GM12892 (cell line): Measurements from ENCODE around the gene NRXN3.

Source experiments
- DNase-seq: peaks from one replicate; pipeline ENCODE4 v3.0.0; 2011; ENCODE audit not compliant: insufficient read length
- FAIRE-seq: peaks from 2 replicates; lab custom pipeline; 2011; peaks lifted over from hg19 to GRCh38; lab: Jason Lieb, UNC
- POLR2A ChIP-seq: IDR thresholded peaks from 2 replicates; pipeline ENCODE4 v1.6.1; 2011; ENCODE audit warnings: low read depth, low read length, control low read depth
- POLR2AphosphoS5 ChIP-seq: IDR thresholded peaks from 2 replicates; pipeline ENCODE4 v1.6.1; 2011; ENCODE audit warnings: low read depth, low read length, control low read depth
- TAF1 ChIP-seq: IDR thresholded peaks from 2 replicates; pipeline ENCODE4 v1.6.1; 2011; ENCODE audit warnings: low read depth, mild to moderate bottlenecking, control low read depth, low read length, borderline replicate concordance

NRXN3 gene

GRCh38 chr14:79862045-79862444 is 1691.9 kb downstream of the NRXN3 start:
- FAIRE-seq (no peak), DNase-seq (no peak)
- TF ChIP-seq POLR2A (no peak), POLR2AphosphoS5 (no peak), TAF1 (no peak)

- TF ChIP-seq POLR2AphosphoS5 (no peak), TAF1 (no peak), POLR2A (no peak)
- no peak for DNase-seq
Observed at GRCh38 chr14:79871136-79871535, 1701.0 kb downstream of the NRXN3 start.

GRCh38 chr14:79878229-79878628 is 1708.1 kb downstream of the NRXN3 start:
- DNase-seq (no peak), FAIRE-seq (no peak)
- no peak for TF ChIP-seq POLR2AphosphoS5
- no peak for TF ChIP-seq POLR2A
- TF ChIP-seq TAF1 = no peak

More at GRCh38 chr14:79871136-79871535, 1701.0 kb downstream of the NRXN3 start:
- FAIRE-seq = no peak

- TF ChIP-seq POLR2AphosphoS5 (no peak), TAF1 (no peak), POLR2A (no peak)
- FAIRE-seq (no peak), DNase-seq (no peak)
Observed at GRCh38 chr14:79878785-79879184, 1708.6 kb downstream of the NRXN3 start.

- TF ChIP-seq POLR2A = no peak
- TF ChIP-seq POLR2AphosphoS5 = no peak
- TF ChIP-seq TAF1 = no peak
- DNase-seq (no peak), FAIRE-seq (no peak)
Observed at GRCh38 chr14:79881299-79881698, 1711.1 kb downstream of the NRXN3 start.

- FAIRE-seq = no peak
- TF ChIP-seq POLR2AphosphoS5 (no peak), TAF1 (no peak), POLR2A (no peak)
- no peak for DNase-seq
Observed at GRCh38 chr14:79890527-79890926, 1720.4 kb downstream of the NRXN3 start.

- FAIRE-seq = no peak
Observed at GRCh38 chr14:79896009-79896408, 1725.8 kb downstream of the NRXN3 start.

GRCh38 chr14:79899610-79900009 is 1729.4 kb downstream of the NRXN3 start:
- DNase-seq = no peak
- FAIRE-seq = no peak
- no peak for TF ChIP-seq TAF1
- TF ChIP-seq POLR2AphosphoS5 = no peak
- no peak for TF ChIP-seq POLR2A

More at GRCh38 chr14:79896009-79896408, 1725.8 kb downstream of the NRXN3 start:
- TF ChIP-seq POLR2AphosphoS5 (no peak), TAF1 (no peak), POLR2A (no peak)
- DNase-seq = no peak

- DNase-seq = no peak
- FAIRE-seq = no peak
- no peak for TF ChIP-seq POLR2A
- no peak for TF ChIP-seq POLR2AphosphoS5
- TF ChIP-seq TAF1 = no peak
Observed at GRCh38 chr14:79904497-79904896, 1734.3 kb downstream of the NRXN3 start.

- TF ChIP-seq TAF1 = no peak
- TF ChIP-seq POLR2A = no peak
- TF ChIP-seq POLR2AphosphoS5 = no peak
- DNase-seq = no peak
- FAIRE-seq = no peak
Observed at GRCh38 chr14:79906994-79907393, 1736.8 kb downstream of the NRXN3 start.

- no peak for TF ChIP-seq TAF1
- TF ChIP-seq POLR2AphosphoS5 = no peak
- TF ChIP-seq POLR2A = no peak
- no peak for DNase-seq
- FAIRE-seq = no peak
Observed at GRCh38 chr14:79910086-79910485, 1739.9 kb downstream of the NRXN3 start.

GRCh38 chr14:79911744-79912143 is 1741.6 kb downstream of the NRXN3 start:
- TF ChIP-seq TAF1 (no peak), POLR2AphosphoS5 (no peak), POLR2A (no peak)
- DNase-seq = no peak
- no peak for FAIRE-seq
